Suppressor macrophage treated with lipopolysaccharide for 1 hour (primary cell): ENCODE measurements around the gene TMEM237.
A peak's percentile ranks its signal among the peaks of the same experiment; 100 is the strongest.
"Not testable (repeated sequence)": the region's sequence is repeated elsewhere in the genome, so short reads cannot be mapped to it uniquely, and the experiment has no call there.

Experiments
- DNase-seq, 3 donors: peaks; one replicate each; pipeline ENCODE4 v3.0.0-alpha.2; 2020 to 2022

The TMEM237 gene

GRCh38 chr2:201643216-201643890, at the start of gene TMEM237:
TSS of gene TMEM237 (minus strand) at chr2:201643503. CDS start at chr2:201643400, 103 bp downstream.
- peak; percentile 25 to 62 (median 31) for DNase-seq

- no peak for DNase-seq
These were observed 41.9 kb upstream of the TMEM237 start for GRCh38 chr2:201685156-201685555.

- peak in 2 of 3 donors; percentile 10 to 16 for DNase-seq
These were observed 37.4 kb upstream of the TMEM237 start for GRCh38 chr2:201680743-201681142.

GRCh38 chr2:201678401-201678800, 35.1 kb upstream of the TMEM237 start:
- peak; percentile 12 to 61 (median 37) for DNase-seq

- DNase-seq, result no peak
These were observed 32.2 kb upstream of the TMEM237 start for GRCh38 chr2:201675454-201675853.

GRCh38 chr2:201674794-201675193, 31.5 kb upstream of the TMEM237 start:
- no peak for DNase-seq

- no peak for DNase-seq
These were observed 31.0 kb upstream of the TMEM237 start for GRCh38 chr2:201674298-201674697.

- no peak for DNase-seq
These were observed 30.2 kb upstream of the TMEM237 start for GRCh38 chr2:201673546-201673945.

- DNase-seq, result not testable (repeated sequence)
These were observed 27.9 kb upstream of the TMEM237 start for GRCh38 chr2:201671205-201671604.

GRCh38 chr2:201669865-201670264, 26.6 kb upstream of the TMEM237 start:
- no peak for DNase-seq

GRCh38 chr2:201668402-201668910, 25.2 kb upstream of the TMEM237 start:
- DNase-seq, result no peak

GRCh38 chr2:201664334-201664733, 21.0 kb upstream of the TMEM237 start:
- DNase-seq, result no peak

- peak in 2 of 3 donors; percentile 19 to 70 for DNase-seq
These were observed 18.1 kb upstream of the TMEM237 start for GRCh38 chr2:201661366-201661765.

GRCh38 chr2:201660293-201660895, 17.1 kb upstream of the TMEM237 start:
- peak in 1 of 3 donors; percentile 5 for DNase-seq

GRCh38 chr2:201656740-201657139, 13.4 kb upstream of the TMEM237 start:
- DNase-seq, result no peak

GRCh38 chr2:201656102-201656501, 12.8 kb upstream of the TMEM237 start:
- no peak for DNase-seq

- DNase-seq, result peak; percentile 71 to 93 (median 86)
These were observed 11.5 kb upstream of the TMEM237 start for GRCh38 chr2:201654616-201655384.

- DNase-seq, result peak; percentile 63 to 79 (median 75)
These were observed 9.9 kb upstream of the TMEM237 start for GRCh38 chr2:201653221-201653620.

- no peak for DNase-seq
These were observed 6.1 kb upstream of the TMEM237 start for GRCh38 chr2:201649442-201649841.

GRCh38 chr2:201647431-201647830, 4.1 kb upstream of the TMEM237 start:
- DNase-seq, result no peak

GRCh38 chr2:201644001-201644400, 698 bp upstream of the TMEM237 start:
- no peak for DNase-seq

GRCh38 chr2:201642579-201643215, 606 bp downstream of the TMEM237 start:
- peak; percentile 80 to 94 (median 86) for DNase-seq

GRCh38 chr2:201642086-201642578, 1.2 kb downstream of the TMEM237 start:
- no peak for DNase-seq
